Hematopoietic multipotent progenitor cell (in vitro differentiated cells): ENCODE measurements around the gene TBC1D3C. TPM values are rescaled to one million over a fixed set of nuclear protein-coding genes. Genes with fewer than 3 reads are reported as not detected.
"Not testable (repeated sequence)": the region's sequence is repeated elsewhere in the genome, so short reads cannot be mapped to it uniquely, and the experiment has no call there.

ENCODE experiments used
- DNase-seq, 3 donors: peaks; one replicate each; pipeline ENCODE4 v3.0.0-alpha.2; 2011 to 2015; ENCODE audit warnings: low read depth in 2 of 3, low spot score in 2 of 3
- small RNA-seq: library from RNA; depleted of rRNA; stranded (forward); fragments of <200 nt; gene quantifications from one replicate; pipeline ENCODE3, GENCODE V24; 2012
- total RNA-seq: library from RNA; depleted of rRNA; stranded (reverse); fragments of >200 nt; gene quantifications from one replicate; pipeline ENCODE4 v1.2.3, GENCODE V29; 2012

The TBC1D3C gene
- total RNA-seq: 0.81 TPM

DNA sequence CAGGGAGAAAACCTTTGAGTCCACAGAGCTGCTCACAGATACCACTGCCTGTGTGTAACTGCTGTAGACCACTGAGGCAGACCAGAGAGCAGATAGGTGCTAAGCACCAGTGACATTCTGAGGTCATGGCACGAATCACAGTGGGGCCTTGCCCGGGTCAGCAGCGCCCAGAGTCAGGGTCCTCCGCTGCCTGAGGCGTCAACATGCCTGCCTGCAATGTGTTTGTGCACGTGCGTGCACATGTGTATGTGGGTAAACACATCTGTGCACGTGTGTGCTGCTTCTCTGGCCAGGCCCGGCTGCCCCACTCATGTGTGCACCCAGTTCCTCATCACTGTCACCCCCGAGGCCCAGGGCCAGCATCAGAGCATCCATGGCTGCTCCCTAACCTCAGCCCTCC, at the start of gene TBC1D3C:
TSS of gene TBC1D3C (minus strand) at position 101 of the 400 bp plus-strand sequence. CDS start 1,568 bp downstream, outside the sequence.
- not testable (repeated sequence) for DNase-seq

DNA sequence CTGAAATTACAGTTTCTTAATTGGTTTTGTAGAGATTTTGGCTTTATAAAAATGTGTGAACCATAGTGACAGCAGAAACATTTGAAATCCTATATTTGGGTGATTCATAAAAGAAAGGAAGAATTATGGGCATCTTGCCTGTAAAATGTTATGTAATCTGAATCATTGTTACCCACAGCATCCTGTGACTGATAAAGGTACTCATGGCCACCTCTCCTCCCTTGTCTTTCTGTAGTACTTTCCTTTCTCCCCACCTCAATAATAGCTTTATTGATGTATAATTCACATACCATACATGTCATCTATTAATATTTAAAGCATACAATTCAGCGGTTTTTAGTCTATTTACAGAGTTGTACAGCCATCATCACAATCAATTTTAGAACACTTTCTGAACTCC, 30.8 kb upstream of the TBC1D3C start:
- DNase-seq: not testable (repeated sequence)

DNA sequence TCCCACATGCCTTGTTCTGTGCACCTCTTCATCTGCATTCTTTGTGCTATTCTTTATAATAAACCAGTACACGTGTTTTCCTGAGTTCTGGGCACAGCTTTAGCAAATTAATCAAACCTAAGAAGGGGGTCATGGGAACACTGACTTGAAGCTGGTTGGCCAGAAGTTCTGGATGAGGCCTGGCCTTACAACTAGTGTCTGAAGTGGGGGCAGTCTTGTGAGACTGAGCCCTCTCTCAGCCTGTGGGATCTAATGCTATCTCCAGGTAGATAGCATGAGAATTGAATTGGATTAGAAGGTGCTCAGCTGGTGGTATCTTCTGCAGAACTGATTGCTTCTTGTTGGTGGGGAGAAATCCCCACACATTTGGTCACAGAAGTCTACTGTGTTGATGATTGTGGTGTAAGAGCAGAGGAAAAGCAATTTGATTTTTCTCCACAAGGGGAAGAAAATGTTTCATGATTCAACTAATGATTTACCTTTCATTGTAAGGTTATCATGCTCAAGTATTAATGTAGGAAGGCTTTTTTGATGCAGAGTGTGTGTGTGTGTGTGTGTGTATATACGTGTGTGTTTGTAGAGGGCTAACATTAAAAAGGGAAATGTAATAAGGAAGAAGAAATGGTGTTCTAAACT, 25.7 kb upstream of the TBC1D3C start:
- not testable (repeated sequence) for DNase-seq

DNA sequence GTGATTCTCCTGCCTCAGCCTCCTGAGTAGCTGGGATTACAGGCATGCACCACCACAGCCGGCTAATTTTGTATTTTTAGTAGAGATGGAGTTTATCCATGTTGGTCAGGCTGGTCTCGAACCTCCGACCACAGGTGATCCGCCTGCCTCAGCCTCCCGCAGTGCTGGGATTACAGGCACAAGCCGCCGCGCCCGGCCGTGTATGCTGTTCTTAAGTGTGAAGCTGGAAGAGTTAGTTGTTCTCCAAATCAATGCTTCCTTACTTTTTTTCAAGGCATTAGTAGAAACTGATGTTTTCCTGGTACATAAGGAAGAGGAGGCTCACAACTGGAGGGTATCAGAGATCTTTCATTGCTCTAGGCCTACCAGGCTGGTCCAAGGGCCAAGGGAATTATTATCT, 19.7 kb upstream of the TBC1D3C start:
- DNase-seq: not testable (repeated sequence)

DNA sequence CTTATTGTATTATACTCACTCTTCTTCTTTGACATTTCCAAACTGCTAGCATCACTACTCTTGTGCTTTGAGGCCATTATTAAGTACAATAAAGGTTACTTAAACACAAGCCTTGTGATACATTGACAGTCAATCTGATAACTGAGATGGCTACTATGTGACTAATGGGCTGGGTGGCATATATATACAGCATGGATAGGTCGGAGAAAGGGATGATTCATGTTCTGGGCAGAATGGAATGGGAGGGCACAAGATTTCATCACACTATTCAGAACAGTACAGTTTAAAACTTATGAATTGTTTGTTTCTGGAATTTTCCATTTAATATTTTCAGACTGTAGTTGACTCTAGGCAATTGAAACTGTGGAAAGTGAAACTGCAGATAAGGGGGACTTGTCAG, 18.9 kb upstream of the TBC1D3C start:
- not testable (repeated sequence) for DNase-seq

Small RNAs within 50 kb of the gene (small RNA-seq; reads per million reads assigned to genes)
- not detected for gene RF00019

Other genes with a start within 250 kb of the TBC1D3C start
- gene TBC1D3K, start 144.2 kb downstream of the TBC1D3C start, total RNA-seq: not detected
- 3.2 TPM for gene TBC1D3L, start 79.6 kb downstream of the TBC1D3C start, total RNA-seq
- not detected for gene TBC1D3D, start 64.7 kb downstream of the TBC1D3C start, total RNA-seq
- gene TBC1D3E, start 59.3 kb upstream of the TBC1D3C start, total RNA-seq: not detected
- gene TBC1D3, start 123.9 kb upstream of the TBC1D3C start, total RNA-seq: not detected
- gene MRPL45, start 228.5 kb upstream of the TBC1D3C start, total RNA-seq: 39.6 TPM